ENCODE data around the gene WDR5. TPM values are rescaled to one million over a fixed set of nuclear protein-coding genes. Genes with fewer than 3 reads are reported as not detected.
A peak's percentile ranks its signal among the peaks of the same experiment; 100 is the strongest.

WDR5 gene
- total and polyA plus RNA-seq, 10 donors: 13.8 to 31.3 (median 19.2) TPM

- peaks cover 0 to 84% (median 13%) of the 10 kb centered on the region in 7 donors for H3K27me3 ChIP-seq (replicated peaks in 1 of 7)
- H3K9me3 ChIP-seq: no peaks in the 10 kb centered on the region
- no peak overlapping the region for H3K4me3 ChIP-seq
- peak overlapping the region in 3 of 8 donors; percentile 17 to 39 (median 30) for H3K27ac ChIP-seq
- TF ChIP-seq POLR2A (IDR thresholded peaks at IDR 0.05): no peak
- no peak for TF ChIP-seq POLR2AphosphoS5 (IDR thresholded peaks at IDR 0.05)
- TF ChIP-seq CTCF (IDR thresholded peaks at IDR 0.05 in 8 of 11, conservative IDR thresholded peaks at IDR 0.05 in 3 of 11): no peak
- H3K36me3 ChIP-seq: no peaks in the 10 kb centered on the region
- intact Hi-C loops (cut with DNase I; ENCODE audit: low total_unique reads): loop anchor here (10.0 kb wide), 1 partner anchor 147 kb away; the partner anchor contains the start of gene RXRA
- DNase-seq: peak; percentile 67
- 82 to 89% (median 83%) methylated on average over 28 of the region's 28 CpGs for WGBS, 5 donors
- peaks cover 18 to 42% (median 26%) of the 10 kb centered on the region in 6 donors for H3K4me1 ChIP-seq
Measured at GRCh38 chr9:134177624-134178393, 41.9 kb downstream of the WDR5 start.

GRCh38 chr9:134178394-134178767, 42.5 kb downstream of the WDR5 start:
- peaks cover 0 to 78% (median 13%) of the 10 kb centered on the region in 7 donors for H3K27me3 ChIP-seq (replicated peaks in 1 of 7)
- peaks cover 18 to 36% (median 26%) of the 10 kb centered on the region in 6 donors for H3K4me1 ChIP-seq
- no peak for TF ChIP-seq POLR2A (IDR thresholded peaks at IDR 0.05)
- no peak for TF ChIP-seq CTCF (IDR thresholded peaks at IDR 0.05 in 8 of 11, conservative IDR thresholded peaks at IDR 0.05 in 3 of 11)
- TF ChIP-seq POLR2AphosphoS5 (IDR thresholded peaks at IDR 0.05): no peak
- intact Hi-C loops (cut with DNase I; ENCODE audit: low total_unique reads): loop anchor here (10.0 kb wide), 1 partner anchor 146 kb away; the partner anchor contains the start of gene RXRA
- H3K27ac ChIP-seq: peak overlapping the region in 5 of 8 donors; percentile 16 to 39 (median 22)
- WGBS, 5 donors: 76 to 93% (median 87%) methylated on average over 5 to 9 of the region's 9 CpGs
- no peaks in the 10 kb centered on the region for H3K9me3 ChIP-seq
- no peak overlapping the region for H3K4me3 ChIP-seq
- H3K36me3 ChIP-seq: no peaks in the 10 kb centered on the region
- peak; percentile 73 for DNase-seq

- intact Hi-C loops (cut with DNase I; ENCODE audit: low total_unique reads): loop anchor here (10.0 kb wide), 1 partner anchor 146 kb away; the partner anchor contains the start of gene RXRA
- H3K27ac ChIP-seq: peak overlapping the region in 5 of 8 donors; percentile 16 to 39 (median 22)
- peak; percentile 64 for DNase-seq
- no peak overlapping the region for H3K4me3 ChIP-seq
- 43 to 62% (median 51%) methylated on average over 16 to 30 of the region's 30 CpGs for WGBS, 5 donors
- H3K4me1 ChIP-seq: peaks cover 17 to 30% (median 24%) of the 10 kb centered on the region in 6 donors
- no peaks in the 10 kb centered on the region for H3K9me3 ChIP-seq
- peaks cover 0 to 74% (median 13%) of the 10 kb centered on the region in 7 donors for H3K27me3 ChIP-seq (replicated peaks in 1 of 7)
- H3K36me3 ChIP-seq: no peaks in the 10 kb centered on the region
- peak in 1 of 3 donors; percentile 49 for TF ChIP-seq POLR2AphosphoS5 (IDR thresholded peaks at IDR 0.05)
- TF ChIP-seq POLR2A (IDR thresholded peaks at IDR 0.05): no peak
Measured at GRCh38 chr9:134178768-134179551, 43.1 kb downstream of the WDR5 start.

- WGBS, 5 donors: 83 to 93% (median 84%) methylated on average over 6 of the region's 6 CpGs
- Histone ChIP-seq H3K27me3 (replicated peaks in 1 of 7) (peaks cover 0 to 68% (median 13%) of the 10 kb centered on the region in 7 donors), H3K9me3 (no peaks in the 10 kb centered on the region), H3K36me3 (no peaks in the 10 kb centered on the region), H3K4me3 (no peak overlapping the region), H3K4me1 (peaks cover 11 to 25% (median 19%) of the 10 kb centered on the region in 6 donors), H3K27ac (peak overlapping the region in 1 of 8 donors; percentile 16)
- no peak for TF ChIP-seq CTCF (IDR thresholded peaks at IDR 0.05 in 8 of 11, conservative IDR thresholded peaks at IDR 0.05 in 3 of 11)
- no peak for TF ChIP-seq POLR2AphosphoS5 (IDR thresholded peaks at IDR 0.05)
- TF ChIP-seq POLR2A (IDR thresholded peaks at IDR 0.05): no peak
- peak; percentile 42 for DNase-seq
- intact Hi-C loops (cut with DNase I; ENCODE audit: low total_unique reads): loop anchor here (10.0 kb wide), 1 partner anchor 145 kb away; the partner anchor contains the start of gene RXRA
Measured at GRCh38 chr9:134179595-134179917, 43.7 kb downstream of the WDR5 start.

All from spleen (tissue), 11 donors.